H1 (cell line): ENCODE measurements around the gene NOTCH2. TPM values are rescaled to one million over a fixed set of nuclear protein-coding genes. Genes with fewer than 3 reads are reported as not detected.

ENCODE experiments used
- CTCF ChIA-PET: fragments of 300-600 bp; sonication (Branson Sonifier 250); formaldehyde crosslinking; loops from one replicate; lab custom pipeline; 2021; ENCODE audit not compliant: partially characterized antibody; lab: Charles Lee
- POLR2A ChIA-PET: fragments of 300-600 bp; sonication (Branson Sonifier 250); formaldehyde crosslinking; loops from one replicate; lab custom pipeline; 2021; ENCODE audit warnings: inconsistent platforms; ENCODE audit not compliant: partially characterized antibody; lab: Charles Lee
- DNase-seq, 2 experiments: peaks; one replicate each; pipeline versions ENCODE4 v3.0.0 to v3.0.0-alpha.2; 2010 to 2022; ENCODE audit warnings: low spot score in 2 of 2, low read depth in 1 of 2, mixed read lengths in 1 of 2
- FAIRE-seq: peaks from 2 replicates; lab custom pipeline; 2011; peaks lifted over from hg19 to GRCh38; lab: Jason Lieb, UNC
- H2AFZ ChIP-seq: 2 replicates; pipeline ENCODE4 v1.8.1; 2012; ENCODE audit warnings: low read length, inconsistent platforms
- H2AK5ac ChIP-seq: 2 replicates; pipeline ENCODE4 v1.6.1; 2013; ENCODE audit warnings: low read depth, low read length
- H2BK120ac ChIP-seq: replicated peaks from 2 replicates; pipeline ENCODE3; 2013; ENCODE audit warnings: low read depth, low read length, inconsistent platforms
- H2BK12ac ChIP-seq: 2 replicates; pipeline ENCODE4 v1.6.1; 2013; ENCODE audit warnings: low read depth, low read length
- H2BK15ac ChIP-seq: 2 replicates; pipeline ENCODE4 v1.6.1; 2013; ENCODE audit warnings: low read length
- H2BK20ac ChIP-seq: 2 replicates; pipeline ENCODE4 v1.6.1; 2013; ENCODE audit warnings: low read length
- H2BK5ac ChIP-seq: 2 replicates; pipeline ENCODE4 v1.6.1; 2013; ENCODE audit warnings: low read depth, low read length
- H3K14ac ChIP-seq: 2 replicates; pipeline ENCODE4 v1.6.1; 2013; ENCODE audit warnings: inconsistent platforms; ENCODE audit not compliant: insufficient read length
- H3K18ac ChIP-seq: 2 replicates; pipeline ENCODE4 v1.6.1; 2013; ENCODE audit warnings: low read length; ENCODE audit errors: extremely low read depth
- H3K23ac ChIP-seq: 2 replicates; pipeline ENCODE4 v1.6.1; 2013; ENCODE audit warnings: inconsistent platforms; ENCODE audit not compliant: insufficient read length
- H3K23me2 ChIP-seq: 2 replicates; pipeline ENCODE4 v1.6.1; 2013; ENCODE audit warnings: low read depth, low read length
- H3K27ac ChIP-seq: 2 replicates; pipeline ENCODE4 v1.6.1; 2011; ENCODE audit warnings: low read depth, low read length, inconsistent platforms
- H3K27me3 ChIP-seq, 4 experiments: replicated peaks in 1 of 4; 1 replicate in 1 of 4; 2 replicates in 3 of 4; pipeline versions ENCODE4 v1.6.1 to v1.8.1; 2011 to 2013; ENCODE audit warnings: low read length in 3 of 4, mild to moderate bottlenecking in 3 of 4, inconsistent platforms in 2 of 4, mixed read lengths in 2 of 4, moderate library complexity in 1 of 4; ENCODE audit not compliant: control insufficient read depth in 3 of 4, insufficient read depth in 3 of 4; ENCODE audit errors: extremely low read depth in 1 of 4
- H3K36me3 ChIP-seq, 4 experiments: 2 replicates each; pipeline versions ENCODE4 v1.6.1 to v1.8.1; 2011 to 2013; ENCODE audit warnings: mild to moderate bottlenecking in 4 of 4, low read length in 3 of 4, moderate library complexity in 2 of 4, control low read depth in 1 of 4, inconsistent platforms in 1 of 4; ENCODE audit not compliant: insufficient read depth in 4 of 4, control insufficient read depth in 2 of 4
- H3K4ac ChIP-seq: replicated peaks from 2 replicates; pipeline ENCODE3; 2013; ENCODE audit warnings: low read length, low read depth, mixed read lengths, inconsistent platforms; ENCODE audit not compliant: insufficient read length
- H3K4me1 ChIP-seq, 4 experiments: replicated peaks in 1 of 4; 1 replicate in 1 of 4; 2 replicates in 3 of 4; pipeline versions ENCODE4 v1.6.1 to v1.8.1; 2011 to 2013; ENCODE audit warnings: low read length in 3 of 4, inconsistent platforms in 2 of 4, mixed read lengths in 1 of 4; ENCODE audit not compliant: insufficient read depth in 4 of 4, control insufficient read depth in 3 of 4
- H3K4me2 ChIP-seq, 2 experiments: 2 replicates each; pipeline versions ENCODE4 v1.6.1 to v1.8.1; 2011 to 2013; ENCODE audit warnings: low read depth in 2 of 2, low read length in 2 of 2, control low read depth in 1 of 2, inconsistent platforms in 1 of 2, mild to moderate bottlenecking in 1 of 2; ENCODE audit not compliant: insufficient read depth in 1 of 2
- H3K4me3 ChIP-seq, 4 experiments: fragments of 200-600, 300-600 bp in 1 of 4; sonication (generic), shearing (Covaris generic), sonication (Bioruptor Twin) in 1 of 4; 2 replicates each; pipeline versions ENCODE4 v1.5.1 to v1.8.1; 2011 to 2016; ENCODE audit warnings: low read length in 4 of 4, low read depth in 3 of 4, control low read depth in 2 of 4, inconsistent platforms in 2 of 4, mild to moderate bottlenecking in 2 of 4, mixed read lengths in 1 of 4, moderate library complexity in 1 of 4; ENCODE audit not compliant: insufficient read depth in 2 of 4; ENCODE audit errors: extremely low read depth in 1 of 4
- H3K56ac ChIP-seq: replicated peaks from 2 replicates; pipeline ENCODE3; 2013; ENCODE audit warnings: low read depth, mild to moderate bottlenecking, mixed read lengths, low read length, inconsistent platforms; ENCODE audit not compliant: insufficient read length
- H3K79me1 ChIP-seq: 2 replicates; pipeline ENCODE4 v1.6.1; 2013; ENCODE audit warnings: low read depth, low read length, control low read depth
- H3K79me2 ChIP-seq, 2 experiments: 2 replicates each; pipeline versions ENCODE4 v1.6.1 to v1.8.1; 2012 to 2013; ENCODE audit warnings: low read length in 2 of 2, mild to moderate bottlenecking in 2 of 2, inconsistent platforms in 1 of 2; ENCODE audit not compliant: insufficient read depth in 2 of 2, control insufficient read depth in 1 of 2
- H3K9ac ChIP-seq, 4 experiments: replicated peaks in 1 of 4; 1 replicate in 1 of 4; 2 replicates in 3 of 4; pipeline versions ENCODE4 v1.6.1 to v1.8.1; 2011 to 2013; ENCODE audit warnings: low read depth in 3 of 4, low read length in 3 of 4, control low read depth in 2 of 4, mild to moderate bottlenecking in 2 of 4, moderate library complexity in 2 of 4, inconsistent platforms in 1 of 4; ENCODE audit errors: extremely low read depth in 1 of 4
- H3K9me3 ChIP-seq, 2 experiments: 2 replicates each; pipeline versions ENCODE4 v1.6.1 to v1.8.1; 2012 to 2013; ENCODE audit warnings: mild to moderate bottlenecking in 2 of 2, moderate library complexity in 2 of 2, control low read depth in 1 of 2, inconsistent platforms in 1 of 2, low read depth in 1 of 2, low read length in 1 of 2, mixed read lengths in 1 of 2; ENCODE audit not compliant: insufficient read depth in 2 of 2
- H4K20me1 ChIP-seq, 2 experiments: replicated peaks in 1 of 2; 2 replicates each; pipeline versions ENCODE3 to v1.8.1; 2011 to 2013; ENCODE audit warnings: inconsistent platforms in 2 of 2, low read length in 2 of 2, mild to moderate bottlenecking in 1 of 2; ENCODE audit not compliant: insufficient read depth in 2 of 2, control insufficient read depth in 1 of 2
- H4K5ac ChIP-seq: 2 replicates; pipeline ENCODE4 v1.6.1; 2013; ENCODE audit warnings: low read length, low read depth, mixed read lengths, inconsistent platforms; ENCODE audit not compliant: insufficient read length
- H4K8ac ChIP-seq: 2 replicates; pipeline ENCODE4 v1.8.0; 2013; ENCODE audit warnings: mild to moderate bottlenecking, moderate library complexity, low read length, inconsistent platforms; ENCODE audit not compliant: insufficient read depth; ENCODE audit errors: extremely low read depth
- H4K91ac ChIP-seq: replicated peaks from 2 replicates; pipeline ENCODE3; 2013; ENCODE audit warnings: low read length, mixed read lengths, inconsistent platforms; ENCODE audit not compliant: insufficient read length
- ATF3 ChIP-seq: IDR thresholded peaks from 2 replicates; pipeline ENCODE4 v1.6.1; 2011; ENCODE audit warnings: low read depth, mild to moderate bottlenecking, low read length; ENCODE audit not compliant: insufficient read depth
- BRCA1 ChIP-seq: IDR thresholded peaks from 2 replicates; pipeline ENCODE4 v1.6.1; 2012; ENCODE audit warnings: low read depth, low read length, improper control_type of control experiment
- CEBPB ChIP-seq: IDR thresholded peaks from 2 replicates; pipeline ENCODE4 v1.6.1; 2012; ENCODE audit warnings: low read depth, low read length
- CREB1 ChIP-seq: IDR thresholded peaks from 2 replicates; pipeline ENCODE4 v1.6.1; 2012; ENCODE audit warnings: inconsistent platforms
- EZH2 ChIP-seq: fragments of 200-600 bp; sonication (generic); IDR thresholded peaks from 2 replicates; pipeline ENCODE4 v1.7.1; 2012; ENCODE audit warnings: low read depth, mild to moderate bottlenecking, moderate library complexity, low read length, inconsistent platforms; ENCODE audit not compliant: severe bottlenecking
- KDM1A ChIP-seq: fragments of 200-600, 300-600 bp; sonication (generic); IDR thresholded peaks from 2 replicates; pipeline ENCODE4 v1.7.1; 2016; ENCODE audit warnings: mild to moderate bottlenecking, low read length, borderline replicate concordance
- PHF8 ChIP-seq: fragments of 200-600 bp; sonication (generic); conservative IDR thresholded peaks from 2 replicates; pipeline ENCODE4 v1.7.1; 2012; ENCODE audit warnings: low read depth, mild to moderate bottlenecking, inconsistent platforms, low read length, moderate library complexity
- POLR2A ChIP-seq, 2 experiments: IDR thresholded peaks; 1 replicate in 1 of 2; 2 replicates in 1 of 2; pipeline ENCODE4 v1.6.1; 2011; ENCODE audit warnings: low read depth in 2 of 2, low read length in 2 of 2, mild to moderate bottlenecking in 2 of 2; ENCODE audit errors: control extremely low read depth in 1 of 2
- SIRT6 ChIP-seq: IDR thresholded peaks from one replicate; pipeline ENCODE4 v1.7.1; 2012; ENCODE audit warnings: low read length, inconsistent platforms
- SIX5 ChIP-seq: IDR thresholded peaks from 2 replicates; pipeline ENCODE4 v1.6.1; 2011; ENCODE audit warnings: mild to moderate bottlenecking, low read depth, low read length
- SP4 ChIP-seq: IDR thresholded peaks from 2 replicates; pipeline ENCODE4 v1.6.1; 2012; ENCODE audit warnings: low read length, inconsistent platforms
- SUZ12 ChIP-seq: fragments of 200-600 bp; sonication (generic); IDR thresholded peaks from 2 replicates; pipeline ENCODE4 v1.6.1; 2012; ENCODE audit warnings: mild to moderate bottlenecking, inconsistent platforms, low read length, moderate library complexity, mixed read lengths
- WGBS, 2 experiments: shearing (Covaris generic) in 1 of 2; methylation state at CpG; one replicate each; pipeline versions ENCODE4 v1.1.6 to v1.1.7; 2013 to 2015; ENCODE audit warnings: low lambda C conversion rate in 2 of 2, mixed read lengths in 2 of 2, inconsistent platforms in 1 of 2, low coverage in 1 of 2, missing lambda C conversion rate in 1 of 2; ENCODE audit not compliant: insufficient replicate concordance in 2 of 2, insufficient coverage in 1 of 2, insufficient read length in 1 of 2; ENCODE audit errors: extremely low coverage in 1 of 2, missing lambda C conversion rate in 1 of 2; 5-methylcytosine and 5-hydroxymethylcytosine counted together
- polyA plus RNA-seq, 7 experiments: library from polyadenylated mRNA; depleted of rRNA in 3 of 7; stranded (reverse) in 5 of 7; unstranded in 2 of 7; fragments of >200 nt in 5 of 7; fragments of 200-250 nt in 2 of 7; gene quantifications; 1 replicate in 5 of 7; 2 replicates in 1 of 7; 4 replicates in 1 of 7; pipeline versions ENCODE4 v1.2.1 to v1.2.3, GENCODE V29; 2011 to 2013; ENCODE audit warnings: missing spikeins in 2 of 7, mixed read lengths in 2 of 7
- total RNA-seq: library from RNA; stranded (reverse); fragmentation: NEBNext Ultra II Directional; extraction: Animal tissue kit (Norgen Biotek cat#: 25700); gene quantifications from 2 replicates; pipeline ENCODE4 v1.2.1, GENCODE V29; 2021

The NOTCH2 gene
- total and polyA plus RNA-seq, 2 of the 8 experiments (the other 6 are each of a cell fraction or from before 2014, with no cell fraction given), result 17.7 to 63.0 TPM

- H2BK120ac ChIP-seq, result no peak overlapping the region
Observed at GRCh38 chr1:119952496-119952895, 117.0 kb downstream of the NOTCH2 start.

More at GRCh38 chr1:119952496-119952895, 117.0 kb downstream of the NOTCH2 start:
- ChIA-PET CTCF (interaction anchor here (1.1 to 3.2 kb wide), 3 partner anchors 9 to 15 kb away, joined by 3 to 14 read pairs (median 4); no protein-coding TSS in a partner anchor), POLR2A (no interaction called here)
- Histone ChIP-seq H2BK12ac (no peak overlapping the region), H3K79me2 (no peaks in the 10 kb centered on the region), H3K9me3 (no peaks in the 10 kb centered on the region), H3K18ac (no peak overlapping the region), H3K4me3 (no peak overlapping the region), H3K23me2 (no peaks in the 10 kb centered on the region), H2AFZ (no peak overlapping the region), H3K4me2 (no peak overlapping the region), H3K4me1 (no peaks in the 10 kb centered on the region), H3K23ac (no peak overlapping the region), H3K4ac (no peak overlapping the region), H3K79me1 (no peaks in the 10 kb centered on the region), H3K27ac (no peak overlapping the region), H4K20me1 (no peaks in the 10 kb centered on the region), H4K91ac (no peak overlapping the region), H2AK5ac (no peak overlapping the region), H4K5ac (no peak overlapping the region), H3K56ac (no peak overlapping the region), H4K8ac (no peak overlapping the region), H2BK5ac (no peak overlapping the region), H3K27me3 (no peaks in the 10 kb centered on the region), H2BK15ac (no peak overlapping the region), H2BK20ac (no peak overlapping the region), H3K9ac (no peak overlapping the region), H3K36me3 (peaks cover 0 to 8% (median 5%) of the 10 kb centered on the region in 4 experiments; a peak in 5 of 8 replicates), H3K14ac (no peak overlapping the region)
- 94% methylated on average over 5 of the region's 5 CpGs; no CpG with 5 or more reads in 1 of the 2 experiments for WGBS, 2 experiments
- DNase-seq (no peak), FAIRE-seq (no peak)
- TF ChIP-seq EZH2 (no peak), POLR2A (IDR thresholded peaks at IDR 0.05; ENCODE audit: control extremely low read depth in 1 of 2, low read depth in 2 of 2, low read length in 2 of 2) (no peak), SIX5 (no peak), ATF3 (no peak), PHF8 (no peak), SUZ12 (no peak), BRCA1 (no peak), SIRT6 (no peak), CREB1 (no peak), CEBPB (no peak), SP4 (no peak), KDM1A (no peak)
